ENCODE results near the gene PIEZO2.

PIEZO2 gene

DNA sequence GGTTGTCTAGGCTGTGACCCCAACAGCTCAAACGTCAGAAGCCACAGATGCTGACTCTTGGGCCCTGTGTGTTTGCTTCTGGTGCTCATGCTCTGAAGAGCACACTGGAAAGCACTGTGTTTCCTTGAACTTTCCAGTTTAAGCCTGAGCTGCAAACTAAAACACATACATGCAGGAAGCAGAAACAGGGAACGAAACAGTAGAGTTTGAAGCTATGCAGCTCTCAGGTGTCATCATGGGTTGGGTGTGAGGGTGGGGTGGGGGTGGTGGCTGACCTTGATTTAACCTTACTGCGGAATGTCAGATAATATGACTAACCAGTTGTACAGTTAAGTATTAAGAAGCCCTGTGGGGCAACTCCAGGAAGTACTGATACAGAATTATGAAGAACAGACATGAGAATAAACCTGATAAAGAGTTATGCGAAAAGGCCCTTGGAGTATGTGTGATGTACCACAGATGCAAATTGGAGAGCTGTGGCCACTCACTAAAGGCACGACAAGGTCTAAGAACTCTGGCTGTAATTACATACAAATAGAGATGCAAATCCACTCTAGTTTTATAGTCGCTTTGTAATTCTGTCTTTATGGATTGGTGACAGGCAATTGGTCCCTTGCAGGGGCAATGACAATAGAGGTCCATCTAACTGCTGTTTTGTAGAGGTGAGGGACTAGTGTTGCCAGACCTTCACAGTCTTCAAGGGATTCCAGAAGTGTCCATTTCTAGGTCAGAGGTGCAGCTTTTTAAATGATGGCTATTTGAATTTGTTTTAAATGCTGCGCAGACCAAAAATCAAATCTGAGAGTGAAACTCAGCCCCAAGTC lies 350.4 kb downstream of the PIEZO2 start:
- no peaks in the 10 kb centered on the region for H3K36me3 ChIP-seq (ENCODE audit: control insufficient read depth in 2 of 2, insufficient read depth in 1 of 2, low read length in 2 of 2)
- no peak overlapping the region for H3K27ac ChIP-seq (ENCODE audit: extremely low read depth, low read depth, low read length)
- H3K4me1 ChIP-seq (ENCODE audit: control insufficient read depth, insufficient read depth, low read length): 0 out of 2 replicates have a peak, but pooled peaks cover 2% of the 10 kb centered on the region
- TF ChIP-seq TRIM28 (IDR thresholded peaks at IDR 0.05; ENCODE audit: borderline replicate concordance, low read length): no peak
- no peak for TF ChIP-seq BCL11A (tag by site-specific recombination; IDR thresholded peaks at IDR 0.05; ENCODE audit: low read depth)
- TF ChIP-seq ZNF121 (tag by site-specific recombination; IDR thresholded peaks at IDR 0.05): no peak
- no peak for TF ChIP-seq MZF1 (tag by site-specific recombination; IDR thresholded peaks at IDR 0.05; ENCODE audit: borderline replicate concordance)
- TF ChIP-seq, protein P1, sequence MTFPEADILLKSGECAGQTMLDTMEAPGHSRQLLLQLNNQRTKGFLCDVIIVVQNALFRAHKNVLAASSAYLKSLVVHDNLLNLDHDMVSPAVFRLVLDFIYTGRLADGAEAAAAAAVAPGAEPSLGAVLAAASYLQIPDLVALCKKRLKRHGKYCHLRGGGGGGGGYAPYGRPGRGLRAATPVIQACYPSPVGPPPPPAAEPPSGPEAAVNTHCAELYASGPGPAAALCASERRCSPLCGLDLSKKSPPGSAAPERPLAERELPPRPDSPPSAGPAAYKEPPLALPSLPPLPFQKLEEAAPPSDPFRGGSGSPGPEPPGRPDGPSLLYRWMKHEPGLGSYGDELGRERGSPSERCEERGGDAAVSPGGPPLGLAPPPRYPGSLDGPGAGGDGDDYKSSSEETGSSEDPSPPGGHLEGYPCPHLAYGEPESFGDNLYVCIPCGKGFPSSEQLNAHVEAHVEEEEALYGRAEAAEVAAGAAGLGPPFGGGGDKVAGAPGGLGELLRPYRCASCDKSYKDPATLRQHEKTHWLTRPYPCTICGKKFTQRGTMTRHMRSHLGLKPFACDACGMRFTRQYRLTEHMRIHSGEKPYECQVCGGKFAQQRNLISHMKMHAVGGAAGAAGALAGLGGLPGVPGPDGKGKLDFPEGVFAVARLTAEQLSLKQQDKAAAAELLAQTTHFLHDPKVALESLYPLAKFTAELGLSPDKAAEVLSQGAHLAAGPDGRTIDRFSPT (tag by site-specific recombination; IDR thresholded peaks at IDR 0.05): no peak
- POLR2A ChIA-PET: no interaction called here
- H3K9me3 ChIP-seq (ENCODE audit: control insufficient read depth, insufficient read depth, low read depth, low read length): no peaks in the 10 kb centered on the region
- H3K4me3 ChIP-seq (ENCODE audit: low read depth, low read length): no peak overlapping the region
- CTCF ChIA-PET: interaction anchor here (0.5 to 1.4 kb wide), 5 partner anchors 11 to 852 kb away, joined by 3 to 5 read pairs (median 4); no protein-coding TSS in a partner anchor

DNA sequence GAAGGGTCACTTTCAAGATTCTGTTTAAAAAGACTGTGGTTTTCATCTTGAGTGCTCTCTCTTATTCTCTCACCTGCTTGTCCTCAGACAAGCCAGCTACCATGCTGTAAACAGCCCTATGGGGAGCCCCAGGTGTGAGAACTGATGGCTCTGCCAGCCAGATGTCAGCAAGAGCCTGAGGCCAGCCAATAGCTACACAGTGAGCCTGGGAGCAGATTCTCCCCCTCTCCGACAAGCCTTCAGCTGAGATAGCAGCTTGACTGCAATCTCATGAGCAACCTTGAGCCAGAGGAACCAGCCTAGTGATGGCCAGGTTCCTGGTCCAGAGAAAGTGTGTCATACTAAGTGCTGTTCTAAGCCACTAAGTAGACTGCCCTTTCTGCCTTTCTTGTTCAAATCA lies 351.5 kb downstream of the PIEZO2 start:
- H3K36me3 ChIP-seq (ENCODE audit: control insufficient read depth in 2 of 2, insufficient read depth in 1 of 2, low read length in 2 of 2): no peaks in the 10 kb centered on the region
- 0 out of 2 replicates have a peak, but pooled peaks cover 2% of the 10 kb centered on the region for H3K4me1 ChIP-seq (ENCODE audit: control insufficient read depth, insufficient read depth, low read length)
- H3K9me3 ChIP-seq (ENCODE audit: control insufficient read depth, insufficient read depth, low read depth, low read length): no peaks in the 10 kb centered on the region
- POLR2A ChIA-PET: no interaction called here
- TF ChIP-seq ZNF660 (tag by site-specific recombination; IDR thresholded peaks at IDR 0.05): no peak
- no peak for TF ChIP-seq ZNF610 (tag by site-specific recombination; IDR thresholded peaks at IDR 0.05; ENCODE audit: borderline replicate concordance)
- TF ChIP-seq, protein P2, sequence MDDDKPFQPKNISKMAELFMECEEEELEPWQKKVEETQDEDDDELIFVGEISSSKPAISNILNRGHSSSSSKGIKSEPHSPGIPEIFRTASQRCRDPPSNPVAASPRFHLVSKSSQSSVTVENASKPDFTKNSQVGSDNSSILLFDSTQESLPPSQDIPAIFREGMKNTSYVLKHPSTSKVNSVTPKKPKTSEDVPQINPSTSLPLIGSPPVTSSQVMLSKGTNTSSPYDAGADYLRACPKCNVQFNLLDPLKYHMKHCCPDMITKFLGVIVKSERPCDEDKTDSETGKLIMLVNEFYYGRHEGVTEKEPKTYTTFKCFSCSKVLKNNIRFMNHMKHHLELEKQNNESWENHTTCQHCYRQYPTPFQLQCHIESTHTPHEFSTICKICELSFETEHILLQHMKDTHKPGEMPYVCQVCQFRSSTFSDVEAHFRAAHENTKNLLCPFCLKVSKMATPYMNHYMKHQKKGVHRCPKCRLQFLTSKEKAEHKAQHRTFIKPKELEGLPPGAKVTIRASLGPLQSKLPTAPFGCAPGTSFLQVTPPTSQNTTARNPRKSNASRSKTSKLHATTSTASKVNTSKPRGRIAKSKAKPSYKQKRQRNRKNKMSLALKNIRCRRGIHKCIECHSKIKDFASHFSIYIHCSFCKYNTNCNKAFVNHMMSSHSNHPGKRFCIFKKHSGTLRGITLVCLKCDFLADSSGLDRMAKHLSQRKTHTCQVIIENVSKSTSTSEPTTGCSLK (tag by site-specific recombination; IDR thresholded peaks at IDR 0.05): no peak
- no peak for TF ChIP-seq MZF1 (tag by site-specific recombination; IDR thresholded peaks at IDR 0.05; ENCODE audit: borderline replicate concordance)
- no peak for TF ChIP-seq ZNF571 (tag by site-specific recombination; IDR thresholded peaks at IDR 0.05)
- no peak overlapping the region for H3K4me3 ChIP-seq (ENCODE audit: low read depth, low read length)
- H3K27ac ChIP-seq (ENCODE audit: extremely low read depth, low read depth, low read length): no peak overlapping the region
- CTCF ChIA-PET: interaction anchor here (1.2 to 1.5 kb wide), 3 partner anchors 9 to 54 kb away, joined by 4 to 11 read pairs (median 4); no protein-coding TSS in a partner anchor

DNA sequence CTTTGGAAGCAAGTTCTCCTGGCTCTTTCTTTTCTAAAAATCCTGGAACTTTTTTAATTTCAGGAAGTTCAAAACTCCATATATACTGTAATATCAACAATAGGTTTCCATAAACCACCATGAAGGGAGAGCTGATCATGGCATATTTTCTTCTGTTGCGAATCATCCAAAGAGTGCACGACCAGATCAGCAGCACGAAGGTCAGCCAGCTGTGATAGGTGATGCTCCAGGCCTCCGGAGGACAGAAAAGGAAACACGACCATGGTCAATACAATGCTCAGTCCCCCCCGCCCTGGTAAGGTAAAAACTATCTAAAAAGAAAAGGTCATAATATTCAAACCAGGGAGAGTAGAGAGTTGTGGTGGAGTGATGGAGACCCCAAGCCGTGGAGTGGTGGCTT lies 354.6 kb downstream of the PIEZO2 start:
- 0 out of 2 replicates have a peak, but pooled peaks cover 2% of the 10 kb centered on the region for H3K4me1 ChIP-seq (ENCODE audit: control insufficient read depth, insufficient read depth, low read length)
- ChIA-PET POLR2A (no interaction called here), CTCF (interaction anchor here (0.6 to 2.4 kb wide), 7 partner anchors 8 to 758 kb away, joined by 3 to 17 read pairs (median 5); no protein-coding TSS in a partner anchor)
- TF ChIP-seq, protein P3, sequence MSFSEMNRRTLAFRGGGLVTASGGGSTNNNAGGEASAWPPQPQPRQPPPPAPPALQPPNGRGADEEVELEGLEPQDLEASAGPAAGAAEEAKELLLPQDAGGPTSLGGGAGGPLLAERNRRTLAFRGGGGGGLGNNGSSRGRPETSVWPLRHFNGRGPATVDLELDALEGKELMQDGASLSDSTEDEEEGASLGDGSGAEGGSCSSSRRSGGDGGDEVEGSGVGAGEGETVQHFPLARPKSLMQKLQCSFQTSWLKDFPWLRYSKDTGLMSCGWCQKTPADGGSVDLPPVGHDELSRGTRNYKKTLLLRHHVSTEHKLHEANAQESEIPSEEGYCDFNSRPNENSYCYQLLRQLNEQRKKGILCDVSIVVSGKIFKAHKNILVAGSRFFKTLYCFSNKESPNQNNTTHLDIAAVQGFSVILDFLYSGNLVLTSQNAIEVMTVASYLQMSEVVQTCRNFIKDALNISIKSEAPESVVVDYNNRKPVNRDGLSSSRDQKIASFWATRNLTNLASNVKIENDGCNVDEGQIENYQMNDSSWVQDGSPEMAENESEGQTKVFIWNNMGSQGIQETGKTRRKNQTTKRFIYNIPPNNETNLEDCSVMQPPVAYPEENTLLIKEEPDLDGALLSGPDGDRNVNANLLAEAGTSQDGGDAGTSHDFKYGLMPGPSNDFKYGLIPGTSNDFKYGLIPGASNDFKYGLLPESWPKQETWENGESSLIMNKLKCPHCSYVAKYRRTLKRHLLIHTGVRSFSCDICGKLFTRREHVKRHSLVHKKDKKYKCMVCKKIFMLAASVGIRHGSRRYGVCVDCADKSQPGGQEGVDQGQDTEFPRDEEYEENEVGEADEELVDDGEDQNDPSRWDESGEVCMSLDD (tag by site-specific recombination; IDR thresholded peaks at IDR 0.05): no peak
- TF ChIP-seq ZFP3 (tag by site-specific recombination; IDR thresholded peaks at IDR 0.05; ENCODE audit: low read depth): no peak
- no peaks in the 10 kb centered on the region for H3K9me3 ChIP-seq (ENCODE audit: control insufficient read depth, insufficient read depth, low read depth, low read length)
- H3K4me3 ChIP-seq (ENCODE audit: low read depth, low read length): no peak overlapping the region
- no peak overlapping the region for H3K27ac ChIP-seq (ENCODE audit: extremely low read depth, low read depth, low read length)
- no peaks in the 10 kb centered on the region for H3K36me3 ChIP-seq (ENCODE audit: control insufficient read depth in 2 of 2, insufficient read depth in 1 of 2, low read length in 2 of 2)
